Body of pancreas (tissue), 4 donors: ENCODE data around the gene OTULINL.

Experiments
- POLR2A ChIP-seq, 3 donors: fragments of 450-650 bp; IDR thresholded peaks; one replicate each; pipeline ENCODE4 v1.6.1; 2016; ENCODE audit warnings: antibody characterized with exemption in 3 of 3, mild to moderate bottlenecking in 2 of 3
- TF ChIP-seq, protein P1 (sequence below), 7 experiments: fragments of 450-650 bp in 4 of 7; fragments of 200-600 bp in 3 of 7; sonication (generic) in 3 of 7; IDR thresholded peaks; one replicate each; pipeline ENCODE4 v1.5.1; 2016 to 2019; ENCODE audit warnings: antibody characterized with exemption in 7 of 7

GRCh38 chr5:14650052-14650451 lies 68.5 kb downstream of the OTULINL start:
- TF ChIP-seq, protein P1, sequence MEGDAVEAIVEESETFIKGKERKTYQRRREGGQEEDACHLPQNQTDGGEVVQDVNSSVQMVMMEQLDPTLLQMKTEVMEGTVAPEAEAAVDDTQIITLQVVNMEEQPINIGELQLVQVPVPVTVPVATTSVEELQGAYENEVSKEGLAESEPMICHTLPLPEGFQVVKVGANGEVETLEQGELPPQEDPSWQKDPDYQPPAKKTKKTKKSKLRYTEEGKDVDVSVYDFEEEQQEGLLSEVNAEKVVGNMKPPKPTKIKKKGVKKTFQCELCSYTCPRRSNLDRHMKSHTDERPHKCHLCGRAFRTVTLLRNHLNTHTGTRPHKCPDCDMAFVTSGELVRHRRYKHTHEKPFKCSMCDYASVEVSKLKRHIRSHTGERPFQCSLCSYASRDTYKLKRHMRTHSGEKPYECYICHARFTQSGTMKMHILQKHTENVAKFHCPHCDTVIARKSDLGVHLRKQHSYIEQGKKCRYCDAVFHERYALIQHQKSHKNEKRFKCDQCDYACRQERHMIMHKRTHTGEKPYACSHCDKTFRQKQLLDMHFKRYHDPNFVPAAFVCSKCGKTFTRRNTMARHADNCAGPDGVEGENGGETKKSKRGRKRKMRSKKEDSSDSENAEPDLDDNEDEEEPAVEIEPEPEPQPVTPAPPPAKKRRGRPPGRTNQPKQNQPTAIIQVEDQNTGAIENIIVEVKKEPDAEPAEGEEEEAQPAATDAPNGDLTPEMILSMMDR (IDR thresholded peaks at IDR 0.05): no peak
- no peak for TF ChIP-seq POLR2A (IDR thresholded peaks at IDR 0.05)
